ENCODE data around the gene POTEH.
"Not testable (repeated sequence)": the region's sequence is repeated elsewhere in the genome, so short reads cannot be mapped to it uniquely, and the experiment has no call there.

POTEH gene

DNA sequence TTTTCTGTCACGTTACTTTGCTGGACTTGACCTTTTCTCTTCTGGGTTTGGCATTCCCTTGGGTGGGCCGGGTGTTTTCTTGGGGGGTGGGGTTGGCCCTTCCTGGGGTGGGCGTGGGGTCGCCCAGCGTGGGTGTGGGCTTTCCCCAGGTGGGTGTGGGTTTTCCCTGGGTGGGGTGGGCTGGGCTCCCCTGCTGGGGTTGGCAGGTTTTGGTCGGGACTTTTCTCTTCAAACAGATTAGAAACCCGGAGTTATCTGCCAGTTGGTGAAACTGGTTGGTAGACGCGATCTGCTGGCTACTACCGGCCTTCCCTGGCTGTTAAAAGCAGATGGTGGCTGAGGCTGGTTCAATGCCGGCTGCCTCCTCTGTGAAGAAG, at the start of gene POTEH:
Gene POTEH (plus strand): TSS at position 278 of the 377 bp plus-strand sequence. CDS start 52 bp downstream, at position 330.
- DNase-seq = not testable (repeated sequence)

DNA sequence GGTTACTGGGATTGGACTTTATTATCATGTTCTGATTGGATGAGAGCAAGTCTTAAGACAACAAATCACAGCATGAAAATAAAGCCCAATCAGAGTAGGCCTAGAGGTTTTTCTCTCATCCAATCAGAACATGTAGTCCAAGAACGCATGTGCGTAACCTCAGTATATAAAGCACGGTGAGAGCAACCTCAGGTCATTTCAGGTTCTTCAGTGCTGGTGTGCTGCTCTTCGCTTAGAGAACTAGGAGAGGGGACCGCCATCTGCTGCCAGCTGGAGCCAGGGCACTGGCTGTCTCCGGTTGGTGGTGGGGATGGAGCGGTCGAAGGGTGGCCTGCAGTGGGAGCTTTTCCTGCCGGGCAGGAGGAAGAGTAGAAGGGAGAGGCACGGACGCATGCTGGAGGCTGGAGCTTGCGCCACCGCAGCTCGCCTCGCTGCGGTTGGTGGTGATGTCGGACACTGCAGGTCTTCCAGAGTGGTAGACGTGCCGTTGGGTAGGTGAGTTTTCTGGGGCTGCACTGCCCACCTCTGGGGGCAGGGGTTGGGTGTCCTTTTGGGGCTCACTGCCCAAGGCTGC, 47.5 kb upstream of the POTEH start:
- not testable (repeated sequence) for DNase-seq

DNA sequence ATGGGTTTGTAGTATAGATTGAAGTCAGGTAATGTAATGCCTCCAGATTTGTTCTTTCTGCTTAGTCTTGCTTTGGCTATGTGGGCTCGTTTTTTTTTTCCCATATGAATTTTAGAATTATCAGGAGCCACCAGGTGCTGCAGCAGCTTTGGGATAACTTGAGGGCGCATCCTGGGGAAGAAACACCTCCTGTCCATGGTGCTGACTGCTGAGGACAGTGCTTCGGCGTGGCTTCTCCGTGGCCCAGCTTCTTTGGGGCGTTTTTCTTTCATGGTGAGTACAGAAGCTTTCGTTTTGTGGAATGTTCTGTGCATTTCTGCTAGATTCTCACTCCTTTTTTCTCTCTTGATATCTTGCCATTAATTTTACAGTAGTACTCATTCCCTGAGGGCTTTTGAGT, 37.9 kb upstream of the POTEH start:
- DNase-seq = not testable (repeated sequence)

DNA sequence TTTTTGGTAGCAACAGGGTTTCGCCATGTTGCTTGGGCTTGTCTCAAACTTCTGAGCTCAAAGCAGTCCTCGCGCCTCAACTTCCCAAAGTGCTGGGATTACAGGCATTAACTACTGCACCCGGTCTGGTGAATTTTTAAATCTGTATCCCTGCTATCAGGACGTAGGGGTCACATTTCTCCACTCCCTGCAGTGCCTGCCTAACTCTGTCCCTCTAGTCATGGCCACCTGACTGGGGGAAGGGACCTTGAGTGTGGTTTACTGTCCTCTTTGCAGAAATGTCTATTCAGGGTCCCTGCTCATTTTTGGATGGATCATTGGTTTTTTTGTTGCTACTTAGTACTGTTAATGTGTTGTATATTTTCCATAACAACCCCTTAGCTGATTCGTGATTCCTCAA, 37.1 kb upstream of the POTEH start:
- DNase-seq = not testable (repeated sequence)

DNA sequence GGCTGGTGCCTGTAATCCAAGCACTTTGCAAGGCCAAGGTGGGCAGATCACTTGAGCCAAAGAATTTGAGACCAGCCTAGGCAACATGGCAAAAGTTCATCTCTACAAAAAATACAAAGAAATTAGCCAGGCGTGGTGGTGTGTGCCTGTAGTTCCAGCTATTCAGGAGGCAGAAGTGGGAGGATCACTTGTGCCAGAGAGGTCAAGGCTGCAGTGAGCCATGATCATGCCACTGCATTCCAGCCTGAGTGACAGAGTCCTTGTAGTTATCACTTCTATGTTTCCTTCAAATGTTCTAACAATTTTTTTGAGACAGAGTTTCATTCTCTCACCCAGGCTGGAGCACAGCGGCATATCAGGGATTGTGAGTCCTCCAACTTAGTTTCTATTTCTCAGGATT, 36.6 kb upstream of the POTEH start:
- DNase-seq = not testable (repeated sequence)

DNA sequence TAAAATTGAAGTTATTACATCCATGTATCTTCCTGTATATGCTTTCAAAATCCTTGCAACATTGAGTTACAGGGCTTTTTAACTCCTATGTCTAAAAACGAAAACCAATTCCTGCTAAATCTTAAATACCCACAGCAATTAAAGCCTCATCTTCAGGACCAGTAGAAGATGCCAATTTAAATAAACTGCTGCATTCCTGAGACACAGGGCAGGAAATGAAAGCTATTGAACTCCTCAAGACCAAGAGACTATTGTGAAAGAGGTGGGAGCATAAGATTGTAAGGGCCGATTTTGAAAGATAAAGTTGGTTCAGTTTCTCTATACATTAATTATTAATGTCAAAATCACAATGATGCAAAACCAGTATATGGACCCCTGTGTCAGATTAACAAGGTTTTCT, 28.7 kb upstream of the POTEH start:
- not testable (repeated sequence) for DNase-seq

DNA sequence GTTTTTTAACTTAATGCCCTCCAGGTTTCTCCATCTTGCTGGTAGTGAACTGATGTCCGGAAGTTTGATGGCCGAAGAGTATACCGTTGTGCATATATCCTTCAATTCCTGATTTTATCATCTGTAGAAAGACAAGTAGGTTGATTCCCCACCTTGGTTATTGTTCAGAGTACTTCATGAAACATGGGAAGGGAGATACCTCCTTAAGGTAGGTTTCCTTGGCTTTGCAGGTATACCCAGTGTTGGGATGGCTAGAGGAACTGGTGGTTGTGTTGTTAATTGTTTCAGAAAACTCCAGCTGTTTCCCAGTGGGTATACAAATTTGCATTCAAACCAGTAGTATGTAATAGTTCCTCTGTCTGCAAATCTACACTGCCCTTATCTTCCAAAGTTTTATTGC, 25.1 kb upstream of the POTEH start:
- not testable (repeated sequence) for DNase-seq

DNA sequence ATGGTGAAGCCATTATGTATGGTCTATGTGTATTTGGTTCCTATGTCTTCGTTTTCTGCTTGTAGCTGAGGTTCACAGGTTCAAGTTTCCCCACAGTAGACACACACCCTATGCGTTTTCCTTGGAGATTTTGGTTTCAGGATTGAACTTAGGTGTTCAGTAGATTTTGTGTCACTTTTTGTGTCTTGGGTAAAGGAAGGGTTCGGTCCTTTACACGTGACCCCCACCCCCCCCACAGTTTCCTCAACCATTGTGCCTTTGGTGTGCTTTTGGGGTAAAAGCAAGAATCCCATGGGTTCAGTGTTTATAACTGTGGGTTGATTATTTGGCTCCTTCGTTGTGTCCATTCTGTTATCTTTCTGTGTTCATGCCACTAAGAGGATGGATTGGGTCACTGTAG, 24.3 kb upstream of the POTEH start:
- DNase-seq = not testable (repeated sequence)

DNA sequence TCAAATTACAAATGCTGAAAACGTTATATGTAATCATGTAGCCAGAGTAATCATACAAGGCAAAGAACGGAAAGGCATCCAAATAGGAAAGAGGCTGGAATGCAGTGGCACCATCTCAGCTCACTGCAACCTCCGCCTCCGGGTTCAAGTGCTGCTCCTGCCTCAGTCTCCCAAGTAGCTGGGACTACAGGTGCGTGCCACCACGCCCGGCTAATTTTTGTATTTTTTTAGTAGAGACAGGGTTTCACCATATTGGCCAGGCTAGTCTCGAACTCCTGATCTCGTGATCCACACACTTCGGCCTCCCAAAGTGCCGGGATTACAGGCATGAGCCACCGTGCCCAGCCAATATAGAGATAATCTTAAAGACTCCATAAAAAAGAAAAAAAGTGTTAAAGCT, 20.4 kb upstream of the POTEH start:
- DNase-seq = not testable (repeated sequence)

DNA sequence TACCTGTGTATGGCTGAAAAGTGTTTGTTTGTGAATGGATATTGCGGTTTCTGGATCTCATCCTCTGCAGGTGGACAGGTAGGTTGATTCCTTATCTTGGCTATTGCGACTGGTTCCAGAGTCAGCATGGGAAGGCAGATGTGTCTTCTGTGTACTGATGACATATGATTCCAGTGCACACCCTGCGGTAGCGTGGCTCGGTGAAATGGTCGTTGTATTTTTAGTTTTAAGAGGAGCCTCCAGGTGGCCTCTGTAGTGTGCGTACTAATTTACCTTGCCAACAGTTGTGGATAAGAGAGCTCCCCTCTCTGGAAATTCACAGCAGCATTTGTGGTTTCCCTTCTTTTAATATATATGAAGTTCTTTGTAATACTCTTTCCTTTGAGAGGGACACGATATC, 10.1 kb upstream of the POTEH start:
- DNase-seq = not testable (repeated sequence)

DNA sequence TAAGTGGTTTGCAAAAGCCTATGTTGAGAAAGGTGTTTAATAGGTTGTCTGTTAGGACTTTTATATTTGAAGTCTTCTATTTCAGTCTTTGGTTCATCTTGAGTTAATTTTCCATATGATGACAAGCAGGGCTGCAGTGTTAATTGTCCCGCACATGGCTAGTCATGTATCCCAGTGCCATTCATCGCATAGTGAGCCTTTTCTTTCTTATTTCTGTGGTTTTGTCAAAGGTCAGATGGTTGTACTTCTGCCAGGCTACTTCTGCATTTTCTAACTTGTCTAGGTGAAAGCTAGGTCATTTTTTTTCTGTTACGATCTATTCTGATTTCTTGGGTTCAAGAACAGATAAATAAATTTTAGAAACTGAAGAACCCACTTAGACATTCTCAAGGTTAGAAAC, 5.7 kb upstream of the POTEH start:
- DNase-seq = not testable (repeated sequence)

DNA sequence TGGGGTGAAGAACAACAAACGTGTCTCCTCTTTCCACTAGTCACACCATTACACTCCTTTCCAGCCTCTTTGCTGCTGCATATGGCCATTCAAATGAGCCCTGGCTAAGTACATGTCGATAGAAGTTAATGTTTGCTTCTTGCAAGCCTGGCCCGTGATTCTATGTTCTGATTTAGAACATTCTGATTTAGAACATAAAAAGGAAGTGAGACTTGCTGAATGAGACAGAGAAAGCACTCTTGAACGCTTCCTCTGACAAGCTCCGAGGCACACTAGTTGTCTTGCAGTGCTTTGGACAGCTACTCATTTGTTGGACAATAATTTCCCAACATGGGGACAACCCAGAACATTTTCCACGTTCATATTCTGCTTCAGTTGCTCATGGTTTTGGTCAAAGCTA, 5.1 kb upstream of the POTEH start:
- not testable (repeated sequence) for DNase-seq

DNA sequence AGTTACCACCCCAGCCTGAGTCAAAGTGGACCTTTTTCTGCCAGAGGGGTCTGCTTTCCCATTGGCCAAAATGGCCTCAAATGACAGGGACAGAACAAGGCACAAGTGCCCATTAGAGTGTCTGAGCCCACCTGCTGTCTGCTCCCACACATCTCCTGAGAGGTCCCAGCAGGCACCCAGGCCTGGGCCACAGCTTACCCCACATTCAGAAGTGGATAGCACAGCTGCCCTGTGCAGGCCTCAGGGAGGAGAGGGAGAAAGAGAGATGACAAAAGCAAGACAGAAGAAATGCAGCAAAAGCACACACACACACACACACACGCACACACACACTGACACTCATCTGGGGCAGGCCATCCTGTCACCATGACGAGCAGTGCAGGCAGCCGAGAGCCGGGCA, 4.2 kb upstream of the POTEH start:
- DNase-seq = not testable (repeated sequence)

DNA sequence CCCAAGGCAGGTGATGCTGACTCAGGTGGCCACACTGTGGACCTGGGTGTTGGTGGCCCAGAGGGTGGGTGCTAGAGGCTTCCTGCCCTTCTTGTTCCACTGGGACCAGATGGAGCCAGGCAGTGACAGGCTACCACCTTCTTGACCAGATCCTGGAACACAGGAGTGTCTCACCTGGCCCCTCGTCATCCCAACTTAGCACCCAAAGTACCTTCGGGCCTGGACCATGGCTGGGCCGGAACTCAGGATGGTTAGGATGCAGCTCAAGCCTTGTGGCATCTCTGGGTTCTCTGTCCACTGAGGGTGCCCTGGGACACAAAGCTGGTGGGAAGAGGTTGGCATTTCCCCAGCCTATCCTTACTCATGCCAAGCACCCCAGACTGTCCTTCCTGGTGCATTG, 2.7 kb upstream of the POTEH start:
- not testable (repeated sequence) for DNase-seq

DNA sequence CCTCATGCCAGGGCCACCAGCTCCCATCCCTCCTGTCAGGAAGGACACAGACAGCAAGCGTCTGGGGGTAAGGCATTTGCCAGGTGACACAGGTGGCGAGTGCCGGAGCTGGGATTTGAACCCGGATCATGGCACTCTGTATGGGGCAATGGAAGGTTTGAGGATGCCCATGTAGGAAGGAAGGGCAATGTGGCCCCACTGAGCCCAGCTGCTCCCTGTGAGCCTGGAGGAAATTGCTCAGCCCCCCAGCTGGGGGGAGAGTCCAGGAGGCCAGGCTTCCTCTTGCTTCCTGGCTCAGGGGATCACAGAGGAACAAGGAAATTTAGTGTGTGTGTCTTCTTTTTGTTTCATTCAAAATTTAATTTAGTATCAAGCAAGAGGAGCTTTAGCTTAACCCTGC, 2.1 kb upstream of the POTEH start:
- not testable (repeated sequence) for DNase-seq

DNA sequence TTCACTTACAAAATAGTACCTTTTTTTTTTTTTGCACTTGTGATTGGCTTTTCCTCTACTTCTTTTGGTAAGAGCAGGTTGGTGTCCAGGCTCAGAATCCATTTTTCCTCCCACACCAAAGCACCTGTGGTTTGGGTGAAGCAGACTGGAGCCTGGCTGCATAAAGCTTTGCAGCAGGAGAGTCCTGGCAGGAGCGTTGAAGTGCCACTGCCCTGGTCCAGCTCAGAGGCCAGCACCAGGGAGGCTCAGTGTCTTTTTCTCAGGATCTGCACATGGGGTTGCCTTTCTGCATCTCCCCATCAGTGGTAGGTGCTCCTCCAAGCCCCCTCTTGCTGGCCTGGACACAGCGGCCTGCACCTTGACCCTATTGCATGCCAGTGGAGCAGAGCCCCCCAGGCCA, 1.7 kb upstream of the POTEH start:
- not testable (repeated sequence) for DNase-seq

DNA sequence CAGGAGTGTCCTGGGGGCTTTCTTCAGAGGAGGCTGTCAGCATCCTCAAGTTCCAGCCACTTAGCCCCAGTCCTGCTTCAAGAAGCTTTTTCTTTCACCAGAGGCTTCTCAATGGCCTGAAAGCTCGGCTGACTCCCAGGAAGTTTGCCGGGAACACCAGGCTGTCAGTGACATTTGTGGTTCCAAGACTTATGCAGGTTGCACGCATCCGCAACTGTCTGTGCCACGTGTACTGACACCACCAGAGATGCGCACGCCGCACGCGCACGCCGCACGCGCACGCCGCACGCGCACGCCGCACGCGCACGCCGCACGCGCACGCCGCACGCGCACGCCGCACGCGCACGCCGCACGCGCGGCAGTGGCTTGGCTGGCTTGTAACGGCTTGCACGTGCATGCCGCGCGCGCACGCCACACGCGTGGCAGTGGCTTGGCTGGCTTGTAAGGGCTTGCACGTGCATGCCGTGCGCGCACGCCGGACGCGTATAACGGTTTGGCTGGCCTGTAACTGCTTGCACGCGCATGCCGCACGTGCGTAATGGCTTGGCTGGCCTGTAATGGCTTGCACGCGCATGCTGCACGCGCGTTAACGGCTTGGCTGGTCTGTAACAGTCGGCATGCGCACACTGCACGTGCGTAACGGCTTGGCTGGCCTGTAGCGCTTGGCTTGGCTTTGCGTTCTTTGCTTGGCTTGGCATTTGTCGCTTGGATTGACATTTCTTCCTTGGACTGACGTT, 646 bp upstream of the POTEH start:
- not testable (repeated sequence) for DNase-seq

DNA sequence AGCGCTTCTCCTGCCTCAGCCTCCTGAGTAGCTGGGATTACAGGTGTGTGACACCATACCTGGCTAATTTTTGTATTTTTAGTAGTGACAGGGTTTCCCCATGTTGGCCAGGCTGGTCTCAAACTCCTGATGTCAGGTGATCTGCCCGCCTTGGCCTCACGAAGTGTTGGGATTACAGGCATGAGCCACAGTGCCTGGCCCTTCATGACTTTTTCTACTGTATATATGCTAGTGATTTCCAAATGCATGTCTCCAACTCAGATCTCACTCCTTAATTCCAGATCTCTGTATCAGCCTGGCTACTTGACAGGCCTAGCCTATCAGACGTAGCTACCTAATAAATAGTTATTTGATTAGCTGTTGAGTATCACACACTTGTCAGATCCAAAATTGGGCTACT, 23.8 kb downstream of the POTEH start:
- DNase-seq = not testable (repeated sequence)

DNA sequence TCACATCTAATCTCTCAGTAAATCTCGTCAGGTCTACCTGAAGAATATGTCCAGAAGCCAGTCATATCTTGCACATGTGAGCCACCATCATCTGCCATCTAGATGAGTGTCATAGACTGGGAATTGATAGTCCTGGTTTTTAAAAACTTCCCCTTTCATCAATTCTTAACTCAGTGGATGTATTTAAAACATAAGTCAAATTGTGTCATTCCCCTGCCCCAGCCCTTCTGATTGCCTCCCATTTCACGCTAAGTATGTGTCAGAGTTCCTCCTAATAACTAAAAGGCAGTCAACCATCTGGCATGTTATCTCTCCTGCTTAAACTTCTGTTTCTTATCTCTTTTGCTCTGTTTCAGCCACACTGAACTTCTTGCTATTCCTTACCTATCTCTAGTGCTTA, 24.3 kb downstream of the POTEH start:
- not testable (repeated sequence) for DNase-seq

DNA sequence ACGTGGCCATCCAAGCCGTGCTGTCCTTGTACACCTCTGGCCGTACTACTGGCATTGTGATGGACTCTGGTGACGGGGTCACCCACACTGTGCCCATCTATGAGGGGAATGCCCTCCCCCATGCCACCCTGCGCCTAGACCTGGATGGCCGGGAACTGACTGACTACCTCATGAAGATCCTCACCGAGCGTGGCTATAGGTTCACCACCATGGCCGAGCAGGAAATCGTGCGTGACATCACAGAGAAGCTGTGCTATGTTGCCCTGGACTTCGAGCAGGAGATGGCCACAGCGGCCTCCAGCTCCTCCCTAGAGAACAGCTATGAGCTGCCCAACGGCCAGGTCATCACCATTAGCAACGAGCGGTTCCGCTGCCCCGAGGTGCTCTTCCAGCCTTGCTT, 32.1 kb downstream of the POTEH start:
- not testable (repeated sequence) for DNase-seq

DNA sequence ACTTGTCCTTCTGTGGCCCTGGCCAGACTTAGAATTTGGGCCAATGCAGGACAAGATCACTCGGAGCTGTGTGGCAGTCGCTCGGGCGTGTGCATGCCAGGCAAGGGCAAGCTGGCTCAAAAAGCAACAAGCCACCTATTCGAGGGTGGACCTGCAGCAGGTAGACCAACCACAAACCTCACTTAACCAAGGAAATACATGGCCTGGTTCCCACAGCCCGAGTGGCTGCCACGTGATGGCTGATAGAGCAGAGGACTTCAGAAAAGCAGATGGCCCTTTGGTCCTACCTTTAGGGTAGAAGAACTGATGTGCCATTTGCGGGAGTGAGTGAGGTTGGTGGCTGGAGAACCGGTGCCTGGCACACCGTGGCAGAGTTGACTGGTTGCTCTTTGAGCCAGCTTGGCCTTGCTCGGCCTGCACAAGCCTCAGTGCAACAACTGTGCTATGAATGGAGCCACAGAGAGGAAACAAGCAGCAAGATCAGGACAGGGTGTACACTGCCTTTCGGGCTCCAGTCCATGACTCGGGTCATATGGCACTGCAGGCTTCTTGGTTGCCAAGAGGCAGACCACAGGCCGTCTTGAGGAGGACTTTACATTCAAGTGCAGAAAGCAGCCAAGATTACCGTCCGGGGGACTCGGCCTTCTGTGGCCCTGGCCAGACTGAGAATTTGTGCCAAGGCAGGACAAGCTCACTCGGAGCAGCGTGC, 39.5 kb downstream of the POTEH start:
- not testable (repeated sequence) for DNase-seq

DNA sequence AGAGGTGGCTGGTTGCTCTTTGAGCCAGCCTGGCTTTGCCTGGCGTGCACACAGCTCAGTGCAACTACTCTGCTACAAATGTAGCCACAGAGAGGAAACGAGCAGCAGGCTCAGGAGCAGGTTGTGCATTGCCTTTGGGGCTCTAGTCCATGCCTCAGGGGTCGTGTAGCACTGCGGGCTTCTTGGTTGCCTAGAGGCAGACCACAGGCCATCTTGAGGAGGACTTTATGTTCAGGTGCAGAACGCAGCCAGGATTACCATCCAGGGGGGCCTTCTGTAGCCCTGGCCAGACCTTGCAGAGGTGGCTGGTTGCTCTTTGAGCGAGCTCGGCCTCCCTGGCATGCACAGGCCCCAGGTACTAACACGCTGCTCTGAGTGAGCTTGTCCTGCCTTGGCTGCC, 41.2 kb downstream of the POTEH start:
- DNase-seq = not testable (repeated sequence)

DNA sequence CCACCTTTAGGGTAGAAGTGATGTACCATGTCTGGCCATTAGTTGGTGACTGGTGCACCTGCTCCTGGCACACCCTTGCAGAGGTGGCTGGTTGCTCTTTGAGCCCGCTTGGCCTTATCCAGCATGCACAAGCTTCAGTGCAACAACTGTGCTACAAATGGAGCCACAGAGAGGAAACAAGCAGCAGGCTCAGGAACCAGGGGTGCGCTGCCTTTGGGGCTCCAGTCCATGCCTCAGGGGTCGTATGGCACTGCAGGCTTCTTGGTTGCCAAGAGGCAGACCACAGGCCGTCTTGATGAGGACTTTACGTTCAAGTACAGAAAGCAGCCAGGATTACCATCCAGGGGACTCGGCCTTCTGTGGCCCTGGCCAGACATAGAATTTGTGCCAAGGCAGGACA, 44.6 kb downstream of the POTEH start:
- DNase-seq = not testable (repeated sequence)
